ENCODE measurements around the gene GTPBP3.

The GTPBP3 gene

GRCh38 chr19:17391371-17392151, 54.2 kb downstream of the GTPBP3 start:
- no peak for DNase-seq

Data from NCI-H1092 treated with DMSO at 0.1 percent for 48 hours (cell line).